MCF 10A (cell line): Measurements from ENCODE around the gene KLF7. TPM values are rescaled to one million over a fixed set of nuclear protein-coding genes. Genes with fewer than 3 reads are reported as not detected.

Source experiments
- BruUV-seq: library from RNA; stranded (reverse); fragments of 400-500 nt; replicated peaks from 2 replicates; lab custom pipeline; 2021; lab: Mats Ljungman, UMichigan
- CTCF ChIA-PET: fragments of 300-600 bp; sonication (Branson Sonifier 250); formaldehyde crosslinking; extraction: SDS; loops from one replicate; lab custom pipeline; 2021; ENCODE audit warnings: antibody characterized with exemption, inconsistent platforms; lab: Yijun Ruan, JAX
- POLR2A ChIA-PET: fragments of 300-600, 350-650 bp; sonication (Branson Sonifier 250); formaldehyde crosslinking; extraction: SDS; loops from one replicate; lab custom pipeline; 2020; ENCODE audit warnings: antibody characterized with exemption, inconsistent platforms; lab: Yijun Ruan, JAX
- DNase-seq: peaks from one replicate; pipeline ENCODE4 v3.0.0-alpha.2; 2018; ENCODE audit not compliant: unreplicated experiment
- H3K27ac Mint-ChIP-seq: one replicate; pipeline ENCODE4 v1.8.0; 2022; ENCODE audit warnings: mild to moderate bottlenecking, low read depth, mixed read lengths; ENCODE audit not compliant: unreplicated experiment
- H3K27me3 Mint-ChIP-seq: one replicate; pipeline ENCODE4 v1.8.0; 2022; ENCODE audit warnings: mixed read lengths; ENCODE audit not compliant: insufficient read depth, unreplicated experiment
- H3K36me3 Mint-ChIP-seq: one replicate; pipeline ENCODE4 v1.8.0; 2022; ENCODE audit warnings: mild to moderate bottlenecking, moderate library complexity, mixed read lengths; ENCODE audit not compliant: insufficient read depth, unreplicated experiment
- H3K4me1 Mint-ChIP-seq: one replicate; pipeline ENCODE4 v1.8.0; 2022; ENCODE audit warnings: mixed read lengths; ENCODE audit not compliant: insufficient read depth, unreplicated experiment
- H3K4me3 Mint-ChIP-seq: one replicate; pipeline ENCODE4 v1.8.0; 2022; ENCODE audit warnings: mild to moderate bottlenecking, moderate library complexity, mixed read lengths; ENCODE audit not compliant: unreplicated experiment
- H3K9me3 Mint-ChIP-seq: one replicate; pipeline ENCODE4 v1.8.0; 2022; ENCODE audit warnings: mixed read lengths; ENCODE audit not compliant: unreplicated experiment
- intact Hi-C: fragments of 100-400 bp; cut with micrococcal nuclease; formaldehyde crosslinking; loops from 2 replicates; pipeline ENCODE4 v1.14.1; 2022
- total RNA-seq: library from RNA; stranded (reverse); gene quantifications from 2 replicates; pipeline ENCODE4 v1.2.3, GENCODE V29; 2022
- TF ChIP-seq, protein P1 (sequence below): fragments of 200-600 bp; IDR thresholded peaks from one replicate; pipeline ENCODE4 v1.8.0; 2022; ENCODE audit warnings: antibody characterized with exemption, mild to moderate bottlenecking; ENCODE audit not compliant: unreplicated experiment

The KLF7 gene
- total RNA-seq, 1 experiment from 2014 or later: 40.1 TPM

DNA sequence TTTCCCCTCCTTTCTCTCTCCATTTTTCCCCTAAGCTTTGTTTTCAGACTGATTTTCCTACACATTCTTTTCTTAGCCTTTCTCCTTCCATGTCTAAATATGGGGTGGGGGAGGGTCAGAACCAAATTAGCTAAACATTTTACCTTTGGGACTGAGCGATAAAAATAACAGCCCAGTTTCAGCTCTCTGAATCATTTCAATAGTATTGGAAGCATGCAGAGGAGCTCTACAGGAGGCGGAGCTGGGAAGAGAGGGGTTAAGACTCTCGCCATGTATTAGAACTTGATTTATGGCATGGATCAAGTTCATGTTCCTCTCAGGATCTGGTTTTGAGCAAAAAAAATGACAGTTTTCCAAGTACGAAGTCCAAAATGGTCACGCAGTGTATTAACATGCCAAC lies 117.3 kb downstream of the KLF7 start:
- ChIA-PET CTCF (no interaction called here), POLR2A (no interaction called here)
- TF ChIP-seq, protein P1, sequence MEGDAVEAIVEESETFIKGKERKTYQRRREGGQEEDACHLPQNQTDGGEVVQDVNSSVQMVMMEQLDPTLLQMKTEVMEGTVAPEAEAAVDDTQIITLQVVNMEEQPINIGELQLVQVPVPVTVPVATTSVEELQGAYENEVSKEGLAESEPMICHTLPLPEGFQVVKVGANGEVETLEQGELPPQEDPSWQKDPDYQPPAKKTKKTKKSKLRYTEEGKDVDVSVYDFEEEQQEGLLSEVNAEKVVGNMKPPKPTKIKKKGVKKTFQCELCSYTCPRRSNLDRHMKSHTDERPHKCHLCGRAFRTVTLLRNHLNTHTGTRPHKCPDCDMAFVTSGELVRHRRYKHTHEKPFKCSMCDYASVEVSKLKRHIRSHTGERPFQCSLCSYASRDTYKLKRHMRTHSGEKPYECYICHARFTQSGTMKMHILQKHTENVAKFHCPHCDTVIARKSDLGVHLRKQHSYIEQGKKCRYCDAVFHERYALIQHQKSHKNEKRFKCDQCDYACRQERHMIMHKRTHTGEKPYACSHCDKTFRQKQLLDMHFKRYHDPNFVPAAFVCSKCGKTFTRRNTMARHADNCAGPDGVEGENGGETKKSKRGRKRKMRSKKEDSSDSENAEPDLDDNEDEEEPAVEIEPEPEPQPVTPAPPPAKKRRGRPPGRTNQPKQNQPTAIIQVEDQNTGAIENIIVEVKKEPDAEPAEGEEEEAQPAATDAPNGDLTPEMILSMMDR: no peak
- Mint-ChIP-seq H3K36me3 (no peaks in the 10 kb centered on the region), H3K27me3 (peaks cover 10% of the 10 kb centered on the region), H3K4me1 (no peaks in the 10 kb centered on the region), H3K4me3 (no peak overlapping the region), H3K9me3 (peaks cover 7% of the 10 kb centered on the region), H3K27ac (no peak overlapping the region)
- no peak for DNase-seq
- intact Hi-C loops: no loop called here
- BruUV-seq: no TSS peak

DNA sequence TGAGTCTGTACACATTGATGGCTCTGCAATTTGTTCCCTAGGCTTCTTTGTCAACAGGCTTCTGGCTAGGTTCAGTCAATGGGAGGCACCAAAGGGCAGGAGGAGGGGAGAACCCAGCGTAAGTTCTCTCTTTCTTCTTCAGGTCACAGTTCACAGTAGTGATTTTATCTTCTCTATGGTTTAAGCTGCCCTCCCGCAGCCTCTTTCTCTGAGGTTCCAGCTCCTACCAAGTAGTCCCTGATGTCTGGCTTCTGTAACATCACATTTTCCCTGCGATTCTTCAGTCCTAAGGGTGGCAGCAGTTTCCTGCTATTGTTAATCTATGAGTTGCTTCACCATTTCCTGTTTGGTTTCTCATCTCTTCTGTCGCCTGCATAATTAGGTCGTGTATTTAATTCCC lies 119.0 kb downstream of the KLF7 start:
- Mint-ChIP-seq H3K4me1 (peaks cover 6% of the 10 kb centered on the region), H3K27ac (no peak overlapping the region), H3K4me3 (no peak overlapping the region), H3K36me3 (no peaks in the 10 kb centered on the region), H3K27me3 (peaks cover 10% of the 10 kb centered on the region), H3K9me3 (peaks cover 7% of the 10 kb centered on the region)
- no TSS peak for BruUV-seq
- ChIA-PET POLR2A (no interaction called here), CTCF (interaction anchor here (0.7 to 1.0 kb wide), 2 partner anchors 64 to 429 kb away, joined by 3 read pairs; no protein-coding TSS in a partner anchor)
- DNase-seq: peak; percentile 41
- intact Hi-C loops: loop anchor here (1.0 kb wide), 1 partner anchor 427 kb away; no protein-coding TSS in a partner anchor
- TF ChIP-seq, protein P1: no peak

DNA sequence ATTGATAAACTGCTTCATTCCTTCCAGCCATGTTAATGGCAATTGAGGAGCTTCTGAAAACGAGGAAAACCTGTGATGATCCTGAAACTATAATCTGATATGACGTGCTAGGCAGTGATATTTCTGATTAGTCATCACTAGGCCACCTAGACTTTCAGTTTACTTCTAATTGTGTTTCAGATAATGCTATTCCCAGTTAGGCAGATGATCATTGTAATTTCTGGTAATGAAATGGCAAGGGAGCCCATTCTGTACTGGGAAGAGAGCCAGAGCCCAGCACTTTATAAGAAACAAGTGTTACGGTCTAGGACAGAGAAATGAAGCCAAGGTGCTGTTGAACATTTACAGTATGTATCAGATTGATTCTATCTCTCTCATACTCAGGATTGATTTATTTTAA lies 120.2 kb downstream of the KLF7 start:
- Mint-ChIP-seq H3K4me1 (peaks cover 6% of the 10 kb centered on the region), H3K4me3 (no peak overlapping the region), H3K36me3 (no peaks in the 10 kb centered on the region), H3K27ac (no peak overlapping the region), H3K9me3 (peaks cover 7% of the 10 kb centered on the region), H3K27me3 (peaks cover 10% of the 10 kb centered on the region)
- intact Hi-C loops: no loop called here
- POLR2A ChIA-PET: no interaction called here
- TF ChIP-seq, protein P1: no peak
- CTCF ChIA-PET: no interaction called here
- no peak for DNase-seq
- no TSS peak for BruUV-seq

DNA sequence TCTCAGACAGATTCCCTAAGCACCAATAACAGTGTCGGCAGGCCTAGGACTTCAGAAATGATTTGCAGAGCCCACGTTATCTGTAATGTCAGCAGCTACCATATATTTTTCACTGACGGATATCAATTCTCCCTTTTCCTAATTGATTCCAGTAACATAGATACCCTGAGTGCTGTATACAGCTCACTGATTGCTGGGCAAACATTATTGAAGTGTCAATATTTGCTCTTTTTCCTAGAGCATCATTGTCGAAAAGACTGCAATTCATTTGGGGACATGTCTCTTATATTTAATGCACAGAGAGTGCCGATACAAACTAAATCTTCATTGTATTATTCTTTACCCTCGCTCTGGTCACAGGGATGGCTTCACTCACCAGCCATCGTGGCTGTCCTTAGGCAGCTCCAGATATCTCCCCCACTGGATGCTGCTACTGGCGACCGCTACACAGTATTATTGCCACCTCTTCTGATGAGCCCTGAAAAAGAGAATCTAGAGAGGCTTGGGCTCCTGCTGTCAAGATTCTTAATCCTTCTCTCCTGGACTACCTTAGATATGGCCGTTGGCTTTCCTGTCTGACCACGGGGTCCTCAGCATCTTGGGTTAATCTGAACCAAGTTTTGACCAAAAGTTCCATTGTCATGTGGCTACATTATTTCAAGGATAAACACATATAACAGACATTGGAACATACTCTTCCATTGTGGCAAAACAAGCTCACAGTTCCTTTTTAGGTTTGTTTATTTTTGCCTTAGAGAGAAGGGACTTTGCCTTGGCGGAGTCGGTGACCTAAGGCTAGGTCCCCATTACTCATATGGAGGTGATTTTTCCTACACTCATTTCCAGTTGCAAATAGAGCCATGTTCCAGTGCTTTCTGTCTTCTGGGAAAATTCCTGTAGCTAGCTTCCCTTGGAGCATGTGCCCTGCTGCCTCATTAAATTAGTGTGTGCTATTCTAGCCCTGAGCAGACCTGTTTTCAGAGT lies 121.1 kb downstream of the KLF7 start:
- no peak for DNase-seq
- BruUV-seq: no TSS peak
- intact Hi-C loops: no loop called here
- H3K27ac Mint-ChIP-seq: no peak overlapping the region
- TF ChIP-seq, protein P1: no peak
- POLR2A ChIA-PET: no interaction called here
- peaks cover 10% of the 10 kb centered on the region for H3K27me3 Mint-ChIP-seq
- H3K4me3 Mint-ChIP-seq: no peak overlapping the region
- peaks cover 6% of the 10 kb centered on the region for H3K4me1 Mint-ChIP-seq
- H3K9me3 Mint-ChIP-seq: peaks cover 7% of the 10 kb centered on the region
- no peaks in the 10 kb centered on the region for H3K36me3 Mint-ChIP-seq
- CTCF ChIA-PET: interaction anchor here (0.6 kb wide), 1 partner anchor 113 kb away, joined by 5 read pairs; no protein-coding TSS in a partner anchor
